Heart right ventricle (tissue), 16 donors: Measurements from ENCODE around the gene MBD3L3. TPM values are rescaled to one million over a fixed set of nuclear protein-coding genes. Genes with fewer than 3 reads are reported as not detected.

Experiments used
- ATAC-seq, 8 donors: fragments of 200-7000 bp; cut with Tn5 transposase; one replicate each; pipeline ENCODE4 v1.9.1; 2020; ENCODE audit warnings: mild to moderate bottlenecking in 8 of 8, moderate library complexity in 8 of 8, moderate number of reproducible peaks in 1 of 8
- DNase-seq, 2 donors: peaks; one replicate each; pipeline ENCODE4 v3.0.0-alpha.2; 2020
- H3K27ac ChIP-seq, 10 donors: fragments of 200-600 bp; sonication (generic) in 2 of 10; one replicate each; pipeline versions ENCODE4 v1.5.0 to v1.8.0; 2020 to 2022; ENCODE audit warnings: mild to moderate bottlenecking in 3 of 10
- H3K27me3 ChIP-seq, 7 donors: fragments of 200-600 bp; one replicate each; pipeline ENCODE4 v1.8.0; 2021 to 2022; ENCODE audit warnings: mild to moderate bottlenecking in 2 of 7
- H3K36me3 ChIP-seq, 9 donors: fragments of 200-600 bp; sonication (generic) in 1 of 9; one replicate each; pipeline versions ENCODE4 v1.5.0 to v1.8.0; 2020 to 2022; ENCODE audit warnings: mild to moderate bottlenecking in 2 of 9
- H3K4me1 ChIP-seq, 9 donors: fragments of 200-600 bp; sonication (generic) in 1 of 9; one replicate each; pipeline versions ENCODE4 v1.5.0 to v1.8.0; 2020 to 2022; ENCODE audit warnings: mild to moderate bottlenecking in 4 of 9
- H3K4me3 ChIP-seq, 10 donors: fragments of 200-600 bp; sonication (generic) in 2 of 10; one replicate each; pipeline versions ENCODE4 v1.5.0 to v1.8.0; 2020 to 2022; ENCODE audit warnings: mild to moderate bottlenecking in 7 of 10, moderate library complexity in 2 of 10
- H3K9me3 ChIP-seq, 11 donors: fragments of 200-600 bp in 10 of 11; sonication (generic) in 2 of 11; one replicate each; pipeline versions ENCODE4 v1.5.0 to v1.8.0; 2013 to 2022; ENCODE audit warnings: mild to moderate bottlenecking in 2 of 11, control low read depth in 1 of 11, moderate library complexity in 1 of 11
- WGBS, 2 donors: extraction: QIAGEN DNeasy Blood & Tissue Kit; methylation state at CpG; one replicate each; pipeline ENCODE4 v1.1.7; 2013; ENCODE audit warnings: inconsistent platforms in 1 of 2; 5-methylcytosine and 5-hydroxymethylcytosine counted together
- intact Hi-C, 10 donors: fragments of 100-400 bp; cut with DNase I; formaldehyde crosslinking; loops; one replicate each; pipeline versions ENCODE4 v1.11.1 to v1.14.2; 2022
- polyA plus RNA-seq, 2 donors: library from polyadenylated mRNA; stranded (reverse); fragments of 200-250 nt; gene quantifications; one replicate each; pipeline ENCODE4 v1.2.3, GENCODE V29; 2013
- total RNA-seq, 10 donors: library from RNA; stranded (reverse); fragmentation: NEBNext Ultra II Directional in 3 of 10; extraction: Animal tissue kit (Norgen Biotek cat#: 25700) in 3 of 10; gene quantifications; one replicate each; pipeline versions ENCODE4 v1.2.1 to v1.2.4, GENCODE V29; 2021 to 2023
- TF ChIP-seq, protein P1 (sequence below), 9 donors: fragments of 200-600 bp; sonication (generic) in 2 of 9; IDR thresholded peaks; one replicate each; pipeline versions ENCODE4 v1.5.0 to v1.8.0; 2021 to 2022; ENCODE audit warnings: antibody characterized with exemption in 9 of 9, mild to moderate bottlenecking in 5 of 9, moderate library complexity in 1 of 9
- donor health status: Arrhythmogenic right ventricular cardiomyopathy.
- donor health status: ischemic (EF 13 %, LVEDD 7.1; RV severe dilation, severe dysfunction).
- donor health status: healthy with polysubstance abuse.
- donor health status: DM: no; HTN: yes; CAD: no.
- donor health status: DM: no; HTN: no; CAD: no.
- donor health status: ischemic (EF 25% LVEDD 6.9; RV normal size, moderate dysfunction).
- donor health status: ischemic (EF 25% LVEDD 5.7; RV mildly dilated, moderate dysfunction).
- donor health status: healthy.
- donor health status: DM: yes; HTN: yes; CAD: no.
- donor health status: Ischemic cardiomyopathy.
- donor health status: ischemic (EF 35%, LVEDD 5.7; RV mildly dilated, moderate dysfunction).
- donor health status: nonischemic (EF 11% LVEDD 7.7; RV severe dilation, severe dysfunction).
- donor health status: DM: yes; HTN: yes; CAD: no.
- donor health status: PGD.
- donor health status: ischemic (EF 29% LVEDD 5.4; RV normal size, mild dysfunction).
- donor health status: nonischemic (EF 23%, LVEDD 6.1; RV moderate dilation, normal function).

Gene MBD3L3
- total and polyA plus RNA-seq, 12 donors: not detected

GRCh38 chr19:7083076-7083956 is 24.8 kb upstream of the MBD3L3 start:
- no peak for ATAC-seq
- H3K27me3 ChIP-seq: no peaks in the 10 kb centered on the region
- peaks cover 19 to 100% (median 99%) of the 10 kb centered on the region in 11 donors for H3K9me3 ChIP-seq
- TF ChIP-seq, protein P1, sequence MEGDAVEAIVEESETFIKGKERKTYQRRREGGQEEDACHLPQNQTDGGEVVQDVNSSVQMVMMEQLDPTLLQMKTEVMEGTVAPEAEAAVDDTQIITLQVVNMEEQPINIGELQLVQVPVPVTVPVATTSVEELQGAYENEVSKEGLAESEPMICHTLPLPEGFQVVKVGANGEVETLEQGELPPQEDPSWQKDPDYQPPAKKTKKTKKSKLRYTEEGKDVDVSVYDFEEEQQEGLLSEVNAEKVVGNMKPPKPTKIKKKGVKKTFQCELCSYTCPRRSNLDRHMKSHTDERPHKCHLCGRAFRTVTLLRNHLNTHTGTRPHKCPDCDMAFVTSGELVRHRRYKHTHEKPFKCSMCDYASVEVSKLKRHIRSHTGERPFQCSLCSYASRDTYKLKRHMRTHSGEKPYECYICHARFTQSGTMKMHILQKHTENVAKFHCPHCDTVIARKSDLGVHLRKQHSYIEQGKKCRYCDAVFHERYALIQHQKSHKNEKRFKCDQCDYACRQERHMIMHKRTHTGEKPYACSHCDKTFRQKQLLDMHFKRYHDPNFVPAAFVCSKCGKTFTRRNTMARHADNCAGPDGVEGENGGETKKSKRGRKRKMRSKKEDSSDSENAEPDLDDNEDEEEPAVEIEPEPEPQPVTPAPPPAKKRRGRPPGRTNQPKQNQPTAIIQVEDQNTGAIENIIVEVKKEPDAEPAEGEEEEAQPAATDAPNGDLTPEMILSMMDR (IDR thresholded peaks at IDR 0.05): no peak
- H3K27ac ChIP-seq: no peak overlapping the region
- WGBS, 2 donors: 98% methylated on average over 15 of the region's 15 CpGs
- H3K36me3 ChIP-seq: peaks cover 28 to 100% (median 67%) of the 10 kb centered on the region in 9 donors
- intact Hi-C loops: no loop called here
- no peak overlapping the region for H3K4me3 ChIP-seq
- no peak for DNase-seq
- H3K4me1 ChIP-seq: no peaks in the 10 kb centered on the region

- Histone ChIP-seq H3K36me3 (peaks cover 37 to 100% (median 96%) of the 10 kb centered on the region in 9 donors), H3K27me3 (no peaks in the 10 kb centered on the region), H3K4me1 (no peaks in the 10 kb centered on the region), H3K9me3 (peaks cover 15 to 83% (median 67%) of the 10 kb centered on the region in 11 donors), H3K27ac (no peak overlapping the region), H3K4me3 (no peak overlapping the region)
- TF ChIP-seq, protein P1 (IDR thresholded peaks at IDR 0.05): no peak
- ATAC-seq (no peak), DNase-seq (no peak)
- 97 to 99% methylated on average over 2 of the region's 2 CpGs for WGBS, 2 donors
- intact Hi-C loops: no loop called here
These were observed 19.5 kb upstream of the MBD3L3 start for GRCh38 chr19:7078008-7078407.

- H3K27me3 ChIP-seq: no peaks in the 10 kb centered on the region
- TF ChIP-seq, protein P1 (IDR thresholded peaks at IDR 0.05): no peak
- intact Hi-C loops: no loop called here
- WGBS, 2 donors: 97% methylated on average over 6 of the region's 6 CpGs
- H3K4me1 ChIP-seq: peaks cover 0 to 2% (median 0%) of the 10 kb centered on the region in 9 donors
- DNase-seq (no peak), ATAC-seq (no peak)
- H3K9me3 ChIP-seq: peaks cover 7 to 64% (median 48%) of the 10 kb centered on the region in 11 donors
- no peak overlapping the region for H3K27ac ChIP-seq
- peaks cover 27 to 100% (median 95%) of the 10 kb centered on the region in 9 donors for H3K36me3 ChIP-seq
- H3K4me3 ChIP-seq: no peak overlapping the region
These were observed 17.7 kb upstream of the MBD3L3 start for GRCh38 chr19:7076151-7076550.

- ATAC-seq (no peak), DNase-seq (no peak)
- no peaks in the 10 kb centered on the region for H3K27me3 ChIP-seq
- H3K4me1 ChIP-seq: peaks cover 0 to 15% (median 9%) of the 10 kb centered on the region in 9 donors
- no peak overlapping the region for H3K27ac ChIP-seq
- intact Hi-C loops: no loop called here
- H3K4me3 ChIP-seq: no peak overlapping the region
- H3K9me3 ChIP-seq: peaks cover 2 to 51% (median 36%) of the 10 kb centered on the region in 11 donors
- TF ChIP-seq, protein P1 (IDR thresholded peaks at IDR 0.05): no peak
- peaks cover 27 to 94% (median 88%) of the 10 kb centered on the region in 9 donors for H3K36me3 ChIP-seq
- 98% methylated on average over 28 to 29 of the region's 29 CpGs for WGBS, 2 donors
These were observed 16.3 kb upstream of the MBD3L3 start for GRCh38 chr19:7074705-7075282.
